Measurements from ENCODE around the gene LEPROT.
"Not testable (repeated sequence)": the region's sequence is repeated elsewhere in the genome, so short reads cannot be mapped to it uniquely, and the experiment has no call there.

The LEPROT gene

GRCh38 chr1:65437616-65438015 lies 17.1 kb downstream of the LEPROT start:
- DNase-seq (ENCODE audit: low read depth in 3 of 3): no peak

DNA sequence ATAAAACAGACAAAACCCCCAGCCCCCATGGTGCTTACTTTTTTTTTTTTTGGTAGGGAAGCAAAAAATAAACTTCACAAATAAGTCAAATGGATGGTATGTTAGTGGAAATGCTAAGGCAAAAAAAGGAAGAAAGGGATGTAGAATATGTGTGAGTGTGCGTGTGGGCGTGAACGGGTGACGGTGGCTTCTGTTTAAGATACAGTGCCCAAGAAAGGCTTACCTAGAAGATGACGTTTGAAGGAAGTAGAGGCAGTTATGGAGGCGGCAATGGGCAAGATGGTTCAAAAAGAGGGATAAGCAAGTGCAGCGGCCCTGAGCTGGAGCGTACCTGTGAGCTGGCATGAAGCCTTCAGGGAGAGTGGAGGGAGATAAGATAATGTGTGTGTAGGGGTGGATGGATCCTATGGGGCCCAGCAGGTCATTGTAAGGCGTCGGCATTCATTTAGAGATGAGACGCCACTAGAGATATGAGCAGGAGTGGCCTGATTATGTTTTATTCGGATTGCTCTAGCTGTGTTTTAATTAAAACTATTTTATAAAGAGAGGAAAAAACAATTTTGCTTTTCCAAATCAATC lies 19.9 kb downstream of the LEPROT start:
- DNase-seq (ENCODE audit: low read depth in 3 of 3): no peak

DNA sequence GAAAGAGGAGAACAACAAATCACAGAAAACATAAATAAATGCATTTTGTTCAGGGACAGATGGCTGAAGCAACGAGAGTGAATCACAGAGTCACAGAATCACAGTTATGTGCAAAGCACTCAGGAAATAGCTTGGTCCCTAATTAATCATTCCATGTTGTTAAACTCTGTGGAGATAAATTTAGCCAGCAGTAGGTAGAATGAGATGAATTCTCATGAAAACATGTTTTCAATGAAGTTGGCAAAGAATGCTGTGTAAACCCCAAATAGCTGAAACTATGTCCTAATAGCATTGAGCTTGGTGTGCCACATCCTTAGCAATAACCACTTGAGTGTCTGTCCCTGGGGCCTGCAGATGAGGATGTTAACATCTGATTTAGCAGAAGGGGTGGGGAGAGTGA lies 20.4 kb downstream of the LEPROT start:
- no peak for DNase-seq (ENCODE audit: low read depth in 3 of 3)

- no peak for DNase-seq (ENCODE audit: low read depth in 3 of 3)
These were observed 21.0 kb downstream of the LEPROT start for GRCh38 chr1:65441464-65441863.

- no peak for DNase-seq (ENCODE audit: low read depth in 3 of 3)
These were observed 22.0 kb downstream of the LEPROT start for GRCh38 chr1:65442442-65442841.

DNA sequence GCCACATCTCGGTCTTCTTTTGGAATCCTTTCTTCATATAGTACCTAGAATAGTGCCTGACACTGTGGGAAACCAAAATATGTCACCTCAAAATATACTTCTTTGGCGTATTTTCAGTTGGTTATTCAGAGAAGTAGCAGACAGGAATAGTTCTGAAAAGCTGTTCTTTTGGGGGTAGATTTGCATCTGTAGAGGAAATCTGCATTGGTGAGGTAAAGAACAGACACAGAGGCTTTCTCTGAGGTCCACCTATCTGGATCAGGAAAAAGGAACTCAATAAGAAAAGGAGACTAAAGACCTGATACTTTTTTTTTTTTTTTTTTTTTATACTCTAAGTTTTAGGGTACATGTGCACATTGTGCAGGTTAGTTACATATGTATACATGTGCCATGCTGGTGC lies 23.2 kb downstream of the LEPROT start:
- DNase-seq (ENCODE audit: low read depth in 3 of 3): no peak

- DNase-seq (ENCODE audit: low read depth in 3 of 3): no peak
These were observed 23.7 kb downstream of the LEPROT start for GRCh38 chr1:65444128-65444640.

- no peak for DNase-seq (ENCODE audit: low read depth in 3 of 3)
These were observed 25.4 kb downstream of the LEPROT start for GRCh38 chr1:65445837-65446236.

DNA sequence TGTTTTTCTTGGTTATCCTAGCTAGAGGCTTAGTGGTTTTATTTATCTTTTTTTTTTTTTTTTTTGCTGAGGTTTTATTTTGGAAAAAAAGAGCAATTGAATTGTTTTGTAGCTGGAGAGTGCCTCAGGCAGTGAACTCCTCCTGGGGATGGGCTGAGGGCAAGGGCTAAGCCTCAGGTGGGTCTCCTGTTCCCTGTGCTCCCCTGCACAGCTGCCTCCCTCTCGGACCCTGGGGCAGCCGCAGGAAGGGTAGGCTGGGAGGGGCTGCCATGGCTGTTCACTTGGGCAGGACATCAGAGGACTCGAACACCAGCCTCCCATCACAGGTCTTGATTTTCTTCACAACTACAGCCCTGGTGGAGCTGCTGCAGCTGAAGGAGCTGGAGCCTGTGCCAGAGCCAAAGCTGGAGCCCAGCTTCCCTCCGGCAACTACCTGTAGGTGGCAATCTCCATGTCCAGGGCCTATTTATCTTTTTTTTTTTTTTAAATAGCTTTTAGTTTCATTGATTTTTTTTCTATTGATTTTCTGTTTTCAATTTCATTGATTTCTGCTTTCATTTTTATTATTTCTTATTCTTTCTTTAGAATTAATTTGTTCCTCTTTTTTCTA lies 28.9 kb downstream of the LEPROT start:
- no peak for DNase-seq (ENCODE audit: low read depth in 3 of 3)

DNA sequence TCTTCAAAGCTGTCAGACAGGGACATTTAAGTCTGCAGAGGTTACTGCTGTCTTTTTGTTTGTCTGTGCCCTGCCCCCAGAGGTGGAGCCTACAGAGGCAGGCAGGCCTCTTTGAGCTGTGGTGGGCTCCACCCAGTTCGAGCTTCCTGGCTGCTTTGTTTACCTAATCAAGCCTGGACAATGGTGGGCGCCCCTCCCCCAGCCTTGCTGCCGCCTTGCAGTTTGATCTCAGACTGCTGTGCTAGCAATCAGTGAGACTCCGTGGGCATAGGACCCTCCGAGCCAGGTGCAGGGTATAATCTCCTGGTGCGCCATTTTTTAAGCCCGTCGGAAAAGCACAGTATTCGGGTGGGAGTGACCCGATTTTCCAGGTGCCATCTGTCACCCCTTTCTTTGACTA lies 35.2 kb downstream of the LEPROT start:
- not testable (repeated sequence) for DNase-seq (ENCODE audit: low read depth in 3 of 3)

GRCh38 chr1:65456481-65456880 lies 36.0 kb downstream of the LEPROT start:
- DNase-seq (ENCODE audit: low read depth in 3 of 3): no peak

DNA sequence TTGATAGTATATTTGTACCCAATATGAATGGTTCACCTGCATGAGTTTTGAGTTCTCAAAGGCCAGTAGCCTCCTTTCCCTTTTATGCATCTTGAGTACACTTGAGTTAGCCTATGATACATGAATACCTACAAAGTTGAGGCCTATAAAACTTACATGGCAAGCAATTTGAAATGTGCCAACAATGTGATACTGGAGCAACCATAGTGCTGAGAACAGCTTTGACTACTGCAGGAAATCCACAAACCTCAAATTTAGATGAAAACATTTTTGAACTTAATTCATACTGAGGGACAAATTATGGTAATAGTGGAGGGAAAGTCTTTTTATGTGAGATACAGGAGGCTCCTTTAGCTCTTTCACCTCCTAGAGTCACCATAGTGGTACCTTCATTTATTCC lies 37.4 kb downstream of the LEPROT start:
- no peak for DNase-seq (ENCODE audit: low read depth in 3 of 3)

DNA sequence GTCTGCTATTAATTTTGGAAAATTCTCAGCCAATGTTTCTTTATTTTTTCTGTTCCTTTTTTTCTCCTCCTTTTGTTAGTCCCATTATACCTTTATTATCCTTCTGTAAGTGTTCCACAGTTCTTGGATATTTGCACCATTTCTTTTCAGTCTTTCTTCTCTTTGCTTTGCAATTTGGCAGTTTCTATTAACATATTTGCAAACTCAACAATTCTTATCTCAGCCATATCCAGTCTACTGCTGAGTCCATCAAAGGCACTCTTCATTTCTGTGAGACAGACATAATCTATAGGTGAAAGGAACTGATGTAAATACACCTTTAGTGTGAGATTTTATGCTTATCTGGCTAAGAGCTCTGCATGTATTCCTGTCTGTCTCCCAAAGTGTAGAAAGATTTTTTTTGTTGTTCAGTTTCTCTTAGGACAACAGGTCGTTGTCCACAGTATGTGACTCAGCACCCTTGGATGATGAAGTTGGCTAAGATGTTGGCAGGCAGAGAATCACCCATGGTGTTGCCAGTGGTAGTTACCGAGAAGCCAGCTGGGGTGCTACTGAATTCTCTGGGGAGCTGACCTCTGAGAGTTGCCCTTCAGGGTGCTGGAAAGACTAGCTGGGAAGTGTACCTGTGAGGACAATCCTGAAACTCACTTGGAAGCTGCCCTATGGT lies 38.4 kb downstream of the LEPROT start:
- DNase-seq (ENCODE audit: low read depth in 3 of 3): no peak

DNA sequence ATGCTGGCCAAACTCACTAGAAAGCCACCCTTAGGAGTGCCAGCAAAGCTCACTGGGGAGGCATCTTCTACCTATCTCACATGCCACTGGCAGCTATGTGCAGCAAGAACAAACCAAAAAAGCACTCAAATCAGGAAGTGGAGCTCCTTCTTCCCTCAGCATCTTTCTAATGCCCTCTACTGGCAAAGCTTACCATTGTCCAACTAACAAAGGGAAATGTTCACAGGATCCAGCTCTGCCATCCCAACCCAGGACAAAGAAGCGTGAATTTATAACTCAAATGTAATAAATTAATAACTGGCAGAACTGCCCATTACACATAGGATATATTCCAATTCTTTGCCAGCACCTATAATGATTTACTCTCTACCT lies 38.9 kb downstream of the LEPROT start:
- no peak for DNase-seq (ENCODE audit: low read depth in 3 of 3)

DNA sequence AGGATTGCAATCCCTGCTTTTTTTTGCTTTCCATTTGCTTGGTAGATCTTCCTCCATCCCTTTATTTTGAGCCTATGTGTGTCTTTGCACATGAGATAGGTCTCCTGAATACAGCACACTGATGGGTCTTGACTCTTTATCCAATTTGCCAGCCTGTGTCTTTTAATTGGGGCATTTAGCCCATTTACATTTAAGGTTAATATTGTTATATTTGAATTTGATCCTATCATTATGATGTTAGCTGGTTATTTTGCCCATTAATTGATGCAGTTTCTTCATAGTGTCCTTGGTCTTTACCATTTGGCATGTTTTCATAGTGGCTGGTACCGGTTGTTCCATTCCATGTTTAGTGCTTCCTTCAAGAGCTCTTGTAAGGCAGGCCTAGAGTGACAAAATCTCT lies 45.4 kb downstream of the LEPROT start:
- not testable (repeated sequence) for DNase-seq (ENCODE audit: low read depth in 3 of 3)

DNA sequence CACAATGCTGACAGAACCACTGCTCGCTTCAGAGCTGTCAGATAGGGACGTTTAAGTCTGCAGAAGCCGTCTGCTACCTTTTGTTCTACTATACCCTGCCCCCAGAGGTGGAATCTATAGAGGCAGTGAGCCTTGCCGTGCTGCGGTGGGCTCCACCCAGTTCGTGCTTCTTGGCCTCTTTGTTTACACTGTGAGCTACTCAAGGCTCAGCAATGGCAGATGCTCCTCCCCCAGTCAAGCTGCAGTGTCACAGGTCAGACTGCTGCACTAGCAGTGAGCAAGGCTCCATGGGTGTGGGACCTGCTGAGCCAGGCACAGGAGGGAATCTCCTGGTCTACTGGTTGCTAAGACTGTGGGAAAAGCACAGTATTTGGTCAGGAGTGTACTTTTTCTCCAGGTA lies 47.1 kb downstream of the LEPROT start:
- DNase-seq (ENCODE audit: low read depth in 3 of 3): no peak

DNA sequence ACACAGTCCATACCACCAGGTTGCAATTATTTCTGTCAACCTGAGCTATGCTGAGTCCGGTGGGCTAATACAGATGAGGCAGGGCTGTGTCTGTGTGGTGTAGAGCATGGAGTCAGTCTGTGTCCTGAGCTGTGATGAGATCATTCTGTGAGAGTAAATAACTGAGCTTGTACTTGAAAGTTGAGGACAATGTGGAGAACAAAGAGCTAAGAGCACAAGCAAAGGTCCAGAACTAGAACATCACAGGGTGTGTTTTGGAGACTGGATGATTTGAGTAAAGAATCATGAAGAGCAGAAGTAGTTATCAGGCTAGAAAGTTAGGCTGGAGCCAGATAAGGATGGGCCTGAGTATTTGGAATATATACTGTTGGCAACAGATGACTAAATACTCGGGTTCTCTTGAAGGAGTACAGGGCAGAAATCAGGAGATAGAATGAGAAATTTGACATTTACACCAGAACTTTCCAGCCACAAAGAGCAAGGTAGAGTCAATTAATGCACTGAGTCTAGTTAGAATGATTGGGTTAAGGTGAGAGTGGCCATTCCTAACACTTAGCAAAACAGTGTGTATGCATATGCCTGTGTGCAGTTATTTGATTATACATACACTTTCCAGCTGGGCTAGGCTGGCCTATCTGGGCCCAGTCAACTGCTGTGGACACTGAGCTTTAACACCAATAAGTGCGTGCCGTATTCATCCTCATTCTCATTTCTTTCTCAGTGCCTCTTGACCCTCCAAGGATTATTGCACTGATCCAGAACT lies 48.8 kb downstream of the LEPROT start:
- no peak for DNase-seq (ENCODE audit: low read depth in 3 of 3)

DNA sequence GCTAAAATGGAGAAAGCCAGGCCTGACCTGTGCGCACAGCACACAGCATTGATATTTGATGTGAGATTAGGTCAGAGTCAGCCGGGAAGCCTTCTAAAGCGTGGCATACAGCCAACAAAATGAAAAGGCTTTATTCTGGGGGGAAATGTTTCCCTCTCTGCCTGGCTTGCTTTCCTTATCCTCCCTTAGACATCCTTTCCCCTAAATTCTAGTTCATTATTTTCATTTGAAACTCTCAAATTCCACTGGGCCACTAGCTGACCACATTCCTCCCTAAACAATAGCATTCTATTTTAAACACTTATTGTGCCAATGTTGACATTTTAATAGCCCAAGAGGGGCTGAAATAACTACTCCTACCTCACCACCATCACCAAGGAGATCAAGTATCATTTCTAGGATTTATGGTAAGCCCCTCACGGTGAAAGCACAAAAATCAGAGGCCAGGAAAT lies 49.4 kb downstream of the LEPROT start:
- no peak for DNase-seq (ENCODE audit: low read depth in 3 of 3)

DNA sequence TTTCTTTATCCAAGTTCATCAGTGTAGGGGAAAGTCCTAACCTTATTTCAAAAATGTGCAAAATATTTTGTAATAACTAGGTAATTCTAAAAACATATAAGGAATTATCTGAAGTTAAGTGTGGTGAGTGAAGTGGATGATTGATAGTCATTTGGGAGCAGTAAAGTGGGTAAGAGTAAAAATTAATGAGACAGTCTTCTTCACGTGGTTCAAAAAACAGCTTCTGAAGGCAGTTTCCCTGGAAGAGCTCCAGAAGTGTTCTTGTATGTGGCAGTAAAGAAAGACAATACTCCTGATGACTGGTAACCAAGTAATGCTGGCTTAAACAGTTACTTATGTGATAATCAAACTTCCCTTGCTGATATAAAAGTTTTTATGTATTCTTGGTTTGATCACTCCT lies 50.3 kb downstream of the LEPROT start:
- DNase-seq (ENCODE audit: low read depth in 3 of 3): no peak

DNA sequence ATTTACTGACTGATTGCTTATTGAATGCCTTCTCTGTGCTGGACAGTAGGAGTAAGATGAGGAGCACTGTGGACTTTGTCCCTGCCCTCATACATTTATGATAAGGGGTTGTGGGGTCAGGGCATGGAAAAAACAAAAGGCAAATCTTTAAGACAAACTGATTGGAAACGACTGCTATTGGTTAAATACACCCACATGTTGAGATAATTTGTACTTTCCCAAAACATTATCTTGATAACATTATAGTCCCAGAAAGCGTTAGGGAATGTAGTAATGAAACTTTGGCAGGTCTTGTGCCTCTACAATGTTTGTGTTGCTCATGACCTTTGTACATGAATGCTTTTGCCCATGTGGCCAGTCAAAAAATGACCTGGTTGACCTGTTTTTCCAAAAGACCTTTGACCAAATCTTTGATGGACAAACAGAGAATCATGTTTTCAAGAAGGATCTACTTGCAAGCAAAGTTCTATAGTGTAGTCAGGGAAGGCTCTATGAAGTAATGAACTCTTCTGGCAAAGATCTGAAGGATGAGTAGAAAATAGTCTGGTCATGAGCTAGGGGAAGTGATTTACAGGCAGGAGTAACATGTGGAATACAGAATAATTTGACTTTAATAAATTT lies 50.9 kb downstream of the LEPROT start:
- DNase-seq (ENCODE audit: low read depth in 3 of 3): no peak

DNA sequence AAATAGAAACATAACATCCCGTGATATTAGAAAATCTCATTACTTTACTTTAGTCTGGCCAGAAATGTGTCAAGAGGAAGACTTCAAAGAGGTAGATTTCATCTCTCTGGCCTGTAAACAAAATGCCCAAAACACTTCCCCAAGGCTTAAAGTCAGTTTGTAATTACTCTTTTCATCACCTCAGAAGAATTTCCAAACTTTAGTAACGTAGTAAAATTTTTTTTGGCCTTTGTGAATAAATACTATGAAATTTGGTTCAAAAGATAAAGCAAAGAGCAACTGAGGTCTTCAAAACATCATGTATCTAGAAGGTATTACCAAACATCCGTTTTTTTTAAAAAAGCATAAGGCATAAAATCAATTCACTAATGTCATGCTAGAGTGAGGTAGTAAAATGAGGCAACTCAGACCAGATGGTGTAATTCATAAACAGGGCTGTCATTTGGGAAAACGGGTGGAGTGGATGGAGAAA lies 51.4 kb downstream of the LEPROT start:
- no peak for DNase-seq (ENCODE audit: low read depth in 3 of 3)

GRCh38 chr1:65476327-65476726 lies 55.9 kb downstream of the LEPROT start:
- DNase-seq (ENCODE audit: low read depth in 3 of 3): no peak
